GM23338 (cell line): Measurements from ENCODE around the gene TNFSF8. TPM values are rescaled to one million over a fixed set of nuclear protein-coding genes. Genes with fewer than 3 reads are reported as not detected.

ENCODE experiments used
- ATAC-seq: fragments of 200-7000 bp; cut with Tn5 transposase; 3 replicates; pipeline ENCODE4 v1.9.1; 2020
- DNase-seq: peaks from one replicate; pipeline ENCODE4 v3.0.0-alpha.2; 2015; ENCODE audit warnings: low spot score
- H2AFZ ChIP-seq: fragments of 200-600 bp; sonication (generic); 2 replicates; pipeline ENCODE4 v1.8.0; 2016; ENCODE audit warnings: antibody characterized with exemption, mild to moderate bottlenecking, moderate library complexity
- H3F3A ChIP-seq: fragments of 200-600 bp; sonication (generic); replicated peaks from 2 replicates; pipeline ENCODE4 v1.8.0; 2017; ENCODE audit warnings: antibody characterized with exemption, mixed run types, low read depth
- H3K27ac ChIP-seq: fragments of 200-600 bp; sonication (generic); 2 replicates; pipeline ENCODE4 v1.6.1; 2016; ENCODE audit warnings: low read depth
- H3K27me3 ChIP-seq: fragments of 200-600 bp; sonication (generic); 2 replicates; pipeline ENCODE4 v1.8.0; 2016; ENCODE audit warnings: mild to moderate bottlenecking, mixed run types, moderate library complexity; ENCODE audit not compliant: insufficient read depth
- H3K36me3 ChIP-seq: fragments of 200-600 bp; sonication (generic); 2 replicates; pipeline ENCODE4 v1.8.0; 2016; ENCODE audit warnings: mild to moderate bottlenecking; ENCODE audit not compliant: insufficient read depth
- H3K4me1 ChIP-seq: fragments of 200-600 bp; sonication (generic); 2 replicates; pipeline ENCODE4 v1.8.0; 2016; ENCODE audit warnings: mild to moderate bottlenecking, moderate library complexity; ENCODE audit not compliant: insufficient read depth
- H3K4me2 ChIP-seq: fragments of 200-600 bp; sonication (generic); 2 replicates; pipeline ENCODE4 v1.7.1; 2017; ENCODE audit warnings: mixed run types
- H3K4me3 ChIP-seq: fragments of 200-600 bp; sonication (generic); 2 replicates; pipeline ENCODE4 v1.6.1; 2016; ENCODE audit warnings: mixed run types
- H3K79me2 ChIP-seq: fragments of 200-600 bp; sonication (generic); replicated peaks from 2 replicates; pipeline ENCODE4 v1.8.0; 2017; ENCODE audit warnings: mild to moderate bottlenecking; ENCODE audit not compliant: insufficient read depth
- H3K9me2 ChIP-seq: fragments of 200-600 bp; sonication (generic); 2 replicates; pipeline ENCODE4 v1.8.0; 2017; ENCODE audit not compliant: insufficient read depth
- H4K20me1 ChIP-seq: fragments of 200-600 bp; sonication (generic); replicated peaks from 2 replicates; pipeline ENCODE4 v1.8.0; 2017; ENCODE audit warnings: mild to moderate bottlenecking; ENCODE audit not compliant: insufficient read depth
- H3K27ac Mint-ChIP-seq: 2 replicates; pipeline ENCODE4 v1.8.0; 2020; ENCODE audit warnings: inconsistent platforms, mild to moderate bottlenecking, moderate library complexity, mixed read lengths
- H3K27me3 Mint-ChIP-seq: 3 replicates; pipeline ENCODE4 v1.8.0; 2022; ENCODE audit warnings: low read depth, mild to moderate bottlenecking, moderate library complexity, mixed read lengths, inconsistent platforms; ENCODE audit not compliant: insufficient read depth, poor library complexity
- H3K36me3 Mint-ChIP-seq: 3 replicates; pipeline ENCODE4 v1.8.0; 2021; ENCODE audit warnings: low read depth, mild to moderate bottlenecking, inconsistent platforms, moderate library complexity, mixed read lengths
- H3K4me1 Mint-ChIP-seq: 3 replicates; pipeline ENCODE4 v1.8.0; 2020; ENCODE audit warnings: mild to moderate bottlenecking, inconsistent platforms, mixed read lengths
- H3K4me3 Mint-ChIP-seq: 3 replicates; pipeline ENCODE4 v1.8.0; 2021; ENCODE audit warnings: moderate library complexity, mild to moderate bottlenecking, inconsistent platforms, mixed read lengths
- H3K9me3 Mint-ChIP-seq: 3 replicates; pipeline ENCODE4 v1.8.0; 2020; ENCODE audit warnings: moderate library complexity, mild to moderate bottlenecking, inconsistent platforms, mixed read lengths
- CREB1 ChIP-seq: fragments of 250-450 bp; sonication (Bioruptor Pico); IDR thresholded peaks from 2 replicates; pipeline ENCODE4 v1.5.0; 2020; ENCODE audit warnings: low read depth, mild to moderate bottlenecking, moderate library complexity
- CTCF ChIP-seq, 2 experiments: fragments of 200-600 bp in 1 of 2; sonication (generic) in 1 of 2; conservative IDR thresholded peaks; 2 replicates each; pipeline versions ENCODE4 v1.5.1 to v1.6.1; 2016 to 2017; ENCODE audit warnings: antibody characterized with exemption in 2 of 2, low read depth in 2 of 2, mild to moderate bottlenecking in 2 of 2, moderate library complexity in 1 of 2
- EZH2 ChIP-seq: fragments of 200-600 bp; sonication (generic); IDR thresholded peaks from one replicate; pipeline ENCODE4 v1.8.0; 2017; ENCODE audit warnings: antibody characterized with exemption, mild to moderate bottlenecking, low read depth; ENCODE audit not compliant: unreplicated experiment
- EZH2phosphoT487 ChIP-seq: fragments of 200-600 bp; sonication (generic); IDR thresholded peaks from one replicate; pipeline ENCODE4 v1.8.1; 2018; ENCODE audit warnings: antibody characterized with exemption; ENCODE audit not compliant: unreplicated experiment
- JUNB ChIP-seq: IDR thresholded peaks from one replicate; pipeline ENCODE4 v1.6.1; 2016; ENCODE audit warnings: antibody characterized with exemption; ENCODE audit not compliant: unreplicated experiment
- POLR2AphosphoS5 ChIP-seq: IDR thresholded peaks from 2 replicates; pipeline ENCODE4 v1.6.1; 2016; ENCODE audit warnings: antibody characterized with exemption, low read depth
- REST ChIP-seq: IDR thresholded peaks from one replicate; pipeline ENCODE4 v1.6.1; 2018; ENCODE audit warnings: antibody characterized with exemption; ENCODE audit not compliant: unreplicated experiment
- polyA plus RNA-seq: library from polyadenylated mRNA; unstranded; fragments of >200 nt; fragmentation: Nextera tagmentation; extraction: Ambion mirVana; gene quantifications from 2 replicates; pipeline ENCODE4 v1.2.1, GENCODE V29; 2016
- total RNA-seq: library from RNA; depleted of rRNA; stranded (reverse); fragments of >200 nt; shearing (Covaris generic); gene quantifications from 2 replicates; pipeline ENCODE4 v1.2.3, GENCODE V29; 2014
- TF ChIP-seq, protein P1 (sequence below): IDR thresholded peaks from 2 replicates; pipeline ENCODE4 v1.6.1; 2016; ENCODE audit warnings: antibody characterized with exemption

Gene TNFSF8
- total and polyA plus RNA-seq, 2 experiments from 2014 or later: not detected

GRCh38 chr9:114968671-114969070 lies 38.3 kb upstream of the TNFSF8 start:
- Histone ChIP-seq H4K20me1 (no peaks in the 10 kb centered on the region), H3K4me2 (no peak overlapping the region), H2AFZ (no peak overlapping the region), H3K4me1 (no peaks in the 10 kb centered on the region; the same call in 1 of the 2 replicates), H3K9me2 (0 out of 2 replicates have a peak, but pooled peaks cover under 1% of the 10 kb centered on the region), H3K79me2 (no peaks in the 10 kb centered on the region), H3K4me3 (no peak overlapping the region), H3K27ac (no peak overlapping the region), H3F3A (no peaks in the 10 kb centered on the region), H3K27me3 (no peaks in the 10 kb centered on the region), H3K36me3 (no peaks in the 10 kb centered on the region)
- Mint-ChIP-seq H3K27ac (no peak overlapping the region), H3K36me3 (no peaks in the 10 kb centered on the region), H3K27me3 (no peaks in the 10 kb centered on the region), H3K4me1 (peaks cover 8% of the 10 kb centered on the region; the same call in 2 of the 3 replicates), H3K4me3 (no peak overlapping the region), H3K9me3 (peaks cover 4% of the 10 kb centered on the region; the same call in 2 of the 3 replicates)
- TF ChIP-seq CREB1 (no peak), CTCF (conservative IDR thresholded peaks at IDR 0.05; ENCODE audit: low read depth in 2 of 2) (no peak), POLR2AphosphoS5 (no peak), JUNB (no peak), EZH2phosphoT487 (no peak)
- TF ChIP-seq, protein P1, sequence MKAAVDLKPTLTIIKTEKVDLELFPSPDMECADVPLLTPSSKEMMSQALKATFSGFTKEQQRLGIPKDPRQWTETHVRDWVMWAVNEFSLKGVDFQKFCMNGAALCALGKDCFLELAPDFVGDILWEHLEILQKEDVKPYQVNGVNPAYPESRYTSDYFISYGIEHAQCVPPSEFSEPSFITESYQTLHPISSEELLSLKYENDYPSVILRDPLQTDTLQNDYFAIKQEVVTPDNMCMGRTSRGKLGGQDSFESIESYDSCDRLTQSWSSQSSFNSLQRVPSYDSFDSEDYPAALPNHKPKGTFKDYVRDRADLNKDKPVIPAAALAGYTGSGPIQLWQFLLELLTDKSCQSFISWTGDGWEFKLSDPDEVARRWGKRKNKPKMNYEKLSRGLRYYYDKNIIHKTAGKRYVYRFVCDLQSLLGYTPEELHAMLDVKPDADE: no peak
- DNase-seq (no peak), ATAC-seq (no peak)

DNA sequence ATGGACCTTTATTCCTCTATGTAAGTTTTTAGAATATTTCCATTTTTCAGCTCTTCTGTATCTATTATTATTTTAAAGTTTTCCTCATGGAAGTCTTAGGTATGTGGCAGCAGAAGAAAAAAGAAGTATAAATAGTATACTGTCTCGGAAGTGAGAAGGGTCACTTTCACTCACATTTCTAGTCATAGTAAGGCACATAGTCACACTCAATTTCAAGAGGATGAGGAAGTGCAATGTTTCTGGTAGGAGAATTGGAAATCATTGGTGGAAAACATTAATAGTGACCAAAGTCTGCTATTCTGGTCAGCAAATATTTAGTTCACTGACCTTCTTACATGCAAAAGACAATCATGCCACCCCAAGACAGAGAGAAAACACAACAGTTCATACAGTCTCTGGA lies 35.2 kb upstream of the TNFSF8 start:
- Histone ChIP-seq H3K4me3 (no peak overlapping the region), H3K4me2 (no peak overlapping the region), H2AFZ (no peak overlapping the region), H3K36me3 (no peaks in the 10 kb centered on the region), H3K27ac (no peak overlapping the region), H3K4me1 (no peaks in the 10 kb centered on the region; the same call in 1 of the 2 replicates), H3K9me2 (0 out of 2 replicates have a peak, but pooled peaks cover 4% of the 10 kb centered on the region), H3K79me2 (no peaks in the 10 kb centered on the region), H4K20me1 (no peaks in the 10 kb centered on the region), H3K27me3 (no peaks in the 10 kb centered on the region), H3F3A (no peaks in the 10 kb centered on the region)
- Mint-ChIP-seq H3K4me1 (peaks cover 8% of the 10 kb centered on the region; the same call in 2 of the 3 replicates), H3K4me3 (no peak overlapping the region), H3K36me3 (peaks cover 13% of the 10 kb centered on the region; the same call in 2 of the 3 replicates), H3K27ac (no peak overlapping the region), H3K27me3 (no peaks in the 10 kb centered on the region), H3K9me3 (peaks cover 31% of the 10 kb centered on the region)
- no peak for ATAC-seq
- no peak for DNase-seq
- TF ChIP-seq EZH2 (no peak), REST (no peak)
